Measurements from ENCODE around the gene PLCD4.

DNA sequence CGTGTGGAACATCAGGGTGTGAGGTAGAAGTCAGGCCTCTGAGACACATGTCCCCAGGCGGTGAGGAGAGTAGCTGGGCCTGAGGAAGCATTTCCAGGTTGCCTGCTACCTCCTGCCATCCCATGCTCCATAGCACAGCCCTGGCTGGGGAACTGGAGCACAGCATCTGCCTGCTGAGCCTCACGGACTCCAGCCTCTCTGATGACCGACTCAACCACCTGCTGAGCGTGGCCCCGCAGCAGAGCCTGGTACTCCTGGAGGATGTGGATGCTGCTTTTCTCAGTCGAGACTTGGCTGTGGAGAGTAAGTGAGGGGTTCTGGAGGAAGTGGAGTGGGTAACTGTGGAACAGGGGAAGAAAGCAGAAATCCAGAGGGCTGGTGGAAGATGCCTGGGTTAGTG, 54.7 kb downstream of the PLCD4 start:
- TF ChIP-seq, protein P1, sequence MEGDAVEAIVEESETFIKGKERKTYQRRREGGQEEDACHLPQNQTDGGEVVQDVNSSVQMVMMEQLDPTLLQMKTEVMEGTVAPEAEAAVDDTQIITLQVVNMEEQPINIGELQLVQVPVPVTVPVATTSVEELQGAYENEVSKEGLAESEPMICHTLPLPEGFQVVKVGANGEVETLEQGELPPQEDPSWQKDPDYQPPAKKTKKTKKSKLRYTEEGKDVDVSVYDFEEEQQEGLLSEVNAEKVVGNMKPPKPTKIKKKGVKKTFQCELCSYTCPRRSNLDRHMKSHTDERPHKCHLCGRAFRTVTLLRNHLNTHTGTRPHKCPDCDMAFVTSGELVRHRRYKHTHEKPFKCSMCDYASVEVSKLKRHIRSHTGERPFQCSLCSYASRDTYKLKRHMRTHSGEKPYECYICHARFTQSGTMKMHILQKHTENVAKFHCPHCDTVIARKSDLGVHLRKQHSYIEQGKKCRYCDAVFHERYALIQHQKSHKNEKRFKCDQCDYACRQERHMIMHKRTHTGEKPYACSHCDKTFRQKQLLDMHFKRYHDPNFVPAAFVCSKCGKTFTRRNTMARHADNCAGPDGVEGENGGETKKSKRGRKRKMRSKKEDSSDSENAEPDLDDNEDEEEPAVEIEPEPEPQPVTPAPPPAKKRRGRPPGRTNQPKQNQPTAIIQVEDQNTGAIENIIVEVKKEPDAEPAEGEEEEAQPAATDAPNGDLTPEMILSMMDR (IDR thresholded peaks at IDR 0.05): no peak
- TF ChIP-seq POLR2A (IDR thresholded peaks at IDR 0.05): no peak
